ENCODE data around the gene ABHD16B.

Gene ABHD16B

GRCh38 chr20:63854069-63854765 is 7.1 kb upstream of the ABHD16B start:
- TF ChIP-seq CTCF (IDR thresholded peaks at IDR 0.05; ENCODE audit: low read depth, low read length, missing control alignments): no peak
- in situ Hi-C loops (cut with HindIII; ENCODE audit: low sequenced_read_pairs): no loop called here
- no peak overlapping the region for H3K4me3 ChIP-seq (ENCODE audit: low read depth, low read length)
- DNase-seq (ENCODE audit: low read depth): no peak

- no peak for DNase-seq (ENCODE audit: low read depth)
- in situ Hi-C loops (cut with HindIII; ENCODE audit: low sequenced_read_pairs): no loop called here
- no peak for TF ChIP-seq CTCF (IDR thresholded peaks at IDR 0.05; ENCODE audit: low read depth, low read length, missing control alignments)
- peak overlapping the region; percentile 12 for H3K4me3 ChIP-seq (ENCODE audit: low read depth, low read length)
These were observed 6.4 kb upstream of the ABHD16B start for GRCh38 chr20:63854766-63855362.

- TF ChIP-seq CTCF (IDR thresholded peaks at IDR 0.05; ENCODE audit: low read depth, low read length, missing control alignments): no peak
- DNase-seq (ENCODE audit: low read depth): no peak
- in situ Hi-C loops (cut with HindIII; ENCODE audit: low sequenced_read_pairs): no loop called here
- peak overlapping the region; percentile 12 for H3K4me3 ChIP-seq (ENCODE audit: low read depth, low read length)
These were observed 5.8 kb upstream of the ABHD16B start for GRCh38 chr20:63855363-63856097.

GRCh38 chr20:63856098-63856511 is 5.2 kb upstream of the ABHD16B start:
- no peak overlapping the region for H3K4me3 ChIP-seq (ENCODE audit: low read depth, low read length)

GRCh38 chr20:63857764-63858392 is 3.4 kb upstream of the ABHD16B start:
- in situ Hi-C loops (cut with HindIII; ENCODE audit: low sequenced_read_pairs): no loop called here
- no peak for DNase-seq (ENCODE audit: low read depth)
- TF ChIP-seq CTCF (IDR thresholded peaks at IDR 0.05; ENCODE audit: low read depth, low read length, missing control alignments): no peak
- no peak overlapping the region for H3K4me3 ChIP-seq (ENCODE audit: low read depth, low read length)

More at GRCh38 chr20:63856098-63856511, 5.2 kb upstream of the ABHD16B start:
- DNase-seq (ENCODE audit: low read depth): no peak
- TF ChIP-seq CTCF (IDR thresholded peaks at IDR 0.05; ENCODE audit: low read depth, low read length, missing control alignments): no peak
- in situ Hi-C loops (cut with HindIII; ENCODE audit: low sequenced_read_pairs): no loop called here

- peak; percentile 54 for TF ChIP-seq CTCF (IDR thresholded peaks at IDR 0.05; ENCODE audit: low read depth, low read length, missing control alignments)
- in situ Hi-C loops (cut with HindIII; ENCODE audit: low sequenced_read_pairs): no loop called here
- no peak overlapping the region for H3K4me3 ChIP-seq (ENCODE audit: low read depth, low read length)
- no peak for DNase-seq (ENCODE audit: low read depth)
These were observed 2.7 kb upstream of the ABHD16B start for GRCh38 chr20:63858393-63859165.

Data from astrocyte of the cerebellum (primary cell).